Measurements from ENCODE around the gene MOV10.

Gene MOV10

GRCh38 chr1:112737573-112737972, 63.1 kb downstream of the MOV10 start:
- Histone ChIP-seq H3K9me3 (ENCODE audit: insufficient read depth, low read length, severe bottlenecking) (no peaks in the 10 kb centered on the region), H2AFZ (ENCODE audit: low read depth, low read length) (no peak overlapping the region), H3K27me3 (ENCODE audit: insufficient read depth, low read length, poor library complexity) (no peaks in the 10 kb centered on the region), H3K27ac (ENCODE audit: low read length) (no peak overlapping the region), H3K36me3 (ENCODE audit: insufficient read depth, low read length) (no peaks in the 10 kb centered on the region), H3K4me1 (ENCODE audit: insufficient read depth, low read length) (no peaks in the 10 kb centered on the region), H3K9ac (ENCODE audit: low read depth, low read length) (no peak overlapping the region), H3K4me2 (ENCODE audit: insufficient read depth, low read length) (no peak overlapping the region), H3K79me2 (ENCODE audit: insufficient read depth, low read length) (no peaks in the 10 kb centered on the region), H3K4me3 (ENCODE audit: low read depth in 1 of 2, low read length in 2 of 2) (no peak overlapping the region), H4K20me1 (ENCODE audit: insufficient read depth, low read length) (no peaks in the 10 kb centered on the region)
- no peak for DNase-seq
- no peak for ATAC-seq (ENCODE audit: insufficient read depth, low read depth)
- TF ChIP-seq EZH2 (IDR thresholded peaks at IDR 0.05; ENCODE audit: borderline replicate concordance, low read depth, low read length, severe bottlenecking) = no peak
- TF ChIP-seq CTCF (IDR thresholded peaks at IDR 0.05; ENCODE audit: borderline replicate concordance, extremely low read depth, low read length, poor library complexity, severe bottlenecking) = no peak

GRCh38 chr1:112743174-112744008, 68.9 kb downstream of the MOV10 start:
- H3K9me3 ChIP-seq (ENCODE audit: insufficient read depth, low read length, severe bottlenecking) = no peaks in the 10 kb centered on the region
- no peaks in the 10 kb centered on the region for H3K79me2 ChIP-seq (ENCODE audit: insufficient read depth, low read length)
- no peaks in the 10 kb centered on the region for H3K27me3 ChIP-seq (ENCODE audit: insufficient read depth, low read length, poor library complexity)
- no peak overlapping the region for H3K27ac ChIP-seq (ENCODE audit: low read length)
- no peak for DNase-seq
- H4K20me1 ChIP-seq (ENCODE audit: insufficient read depth, low read length) = no peaks in the 10 kb centered on the region
- H3K36me3 ChIP-seq (ENCODE audit: insufficient read depth, low read length) = no peaks in the 10 kb centered on the region
- H3K9ac ChIP-seq (ENCODE audit: low read depth, low read length) = no peak overlapping the region
- no peak for ATAC-seq (ENCODE audit: insufficient read depth, low read depth)
- no peak for TF ChIP-seq CTCF (IDR thresholded peaks at IDR 0.05; ENCODE audit: borderline replicate concordance, extremely low read depth, low read length, poor library complexity, severe bottlenecking)
- TF ChIP-seq EZH2 (IDR thresholded peaks at IDR 0.05; ENCODE audit: borderline replicate concordance, low read depth, low read length, severe bottlenecking) = no peak
- no peak overlapping the region for H3K4me3 ChIP-seq (ENCODE audit: low read depth in 1 of 2, low read length in 2 of 2)
- H3K4me1 ChIP-seq (ENCODE audit: insufficient read depth, low read length) = no peaks in the 10 kb centered on the region
- no peak overlapping the region for H2AFZ ChIP-seq (ENCODE audit: low read depth, low read length)
- H3K4me2 ChIP-seq (ENCODE audit: insufficient read depth, low read length) = no peak overlapping the region

GRCh38 chr1:112744009-112744578, 69.6 kb downstream of the MOV10 start:
- no peak for DNase-seq
- Histone ChIP-seq H2AFZ (ENCODE audit: low read depth, low read length) (no peak overlapping the region), H3K9ac (ENCODE audit: low read depth, low read length) (no peak overlapping the region)

More at GRCh38 chr1:112744009-112744578, 69.6 kb downstream of the MOV10 start:
- Histone ChIP-seq H3K4me3 (ENCODE audit: low read depth in 1 of 2, low read length in 2 of 2) (no peak overlapping the region), H3K4me1 (ENCODE audit: insufficient read depth, low read length) (no peaks in the 10 kb centered on the region), H3K4me2 (ENCODE audit: insufficient read depth, low read length) (no peak overlapping the region), H4K20me1 (ENCODE audit: insufficient read depth, low read length) (no peaks in the 10 kb centered on the region), H3K36me3 (ENCODE audit: insufficient read depth, low read length) (no peaks in the 10 kb centered on the region), H3K9me3 (ENCODE audit: insufficient read depth, low read length, severe bottlenecking) (no peaks in the 10 kb centered on the region), H3K27me3 (ENCODE audit: insufficient read depth, low read length, poor library complexity) (no peaks in the 10 kb centered on the region), H3K27ac (ENCODE audit: low read length) (no peak overlapping the region), H3K79me2 (ENCODE audit: insufficient read depth, low read length) (no peaks in the 10 kb centered on the region)
- ATAC-seq (ENCODE audit: insufficient read depth, low read depth) = no peak
- TF ChIP-seq CTCF (IDR thresholded peaks at IDR 0.05; ENCODE audit: borderline replicate concordance, extremely low read depth, low read length, poor library complexity, severe bottlenecking) (no peak), EZH2 (IDR thresholded peaks at IDR 0.05; ENCODE audit: borderline replicate concordance, low read depth, low read length, severe bottlenecking) (no peak)

All from DND-41 (cell line).